ENCODE results near the gene RUNX1. TPM values are rescaled to one million over a fixed set of nuclear protein-coding genes. Genes with fewer than 3 reads are reported as not detected.

The RUNX1 gene
- total and polyA plus RNA-seq, 2 donors (not counting 3 experiments of a cell fraction or from before 2014, with no cell fraction given), result 4.6 to 17.9 TPM

DNA sequence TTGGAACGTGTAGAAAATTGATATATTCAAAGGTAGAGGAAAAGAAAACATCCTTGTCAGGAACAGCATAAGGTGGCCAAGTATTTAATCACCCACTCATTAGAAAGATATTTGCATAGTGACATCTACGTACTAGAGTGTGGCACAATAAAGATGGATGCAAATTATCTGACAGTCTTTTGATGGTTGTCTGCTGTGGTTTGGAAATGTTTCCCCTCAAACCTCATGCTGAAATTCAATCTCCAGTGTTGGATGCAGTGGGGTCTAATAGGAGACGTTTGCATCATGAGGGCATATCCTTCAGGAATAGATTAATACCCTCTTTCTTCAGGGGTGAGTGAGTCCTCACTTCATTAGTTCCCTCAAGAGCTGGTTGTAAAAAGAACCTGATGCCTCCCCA is 34.1 kb upstream of the RUNX1 start:
- H3K27me3 ChIP-seq (ENCODE audit: control insufficient read depth in 2 of 2, insufficient read depth in 2 of 2, low read length in 2 of 2), result no peaks in the 10 kb centered on the region
- no peak overlapping the region for H3K9ac ChIP-seq (replicated peaks; ENCODE audit: extremely low read depth, insufficient read depth, low read length)
- dilution Hi-C loops (cut with MboI; ENCODE audit: extremely low pct_ligation_motif_present, low sequenced_read_pairs) (no loop called here), intact Hi-C loops (cut with micrococcal nuclease) (no loop called here)
- no peaks in the 10 kb centered on the region for H3K36me3 ChIP-seq (ENCODE audit: control insufficient read depth in 2 of 2, extremely low read depth in 1 of 2, insufficient read depth in 2 of 2, low read length in 2 of 2)
- FAIRE-seq, result no peak
- BruUV-seq (replicated peaks), result no TSS peak
- no peak overlapping the region for H3K4me3 ChIP-seq (replicated peaks in 1 of 3; ENCODE audit: insufficient read depth in 1 of 3, low read depth in 1 of 3, low read length in 3 of 3)
- ChIA-PET CTCF (no interaction called here), POLR2A (no interaction called here)
- H4K20me1 ChIP-seq (replicated peaks; ENCODE audit: control insufficient read depth, extremely low read depth, insufficient read depth, low read length), result no peaks in the 10 kb centered on the region
- H2AFZ ChIP-seq (ENCODE audit: low read depth, low read length), result no peak overlapping the region
- no peak for DNase-seq (ENCODE audit: low read depth, low spot score)
- H3K79me2 ChIP-seq (ENCODE audit: control insufficient read depth, insufficient read depth, low read length), result no peaks in the 10 kb centered on the region
- H3K27ac ChIP-seq (ENCODE audit: insufficient read depth, low read depth, low read length), result no peak overlapping the region
- no peak overlapping the region for H3K4me2 ChIP-seq (ENCODE audit: insufficient read depth, low read length)
- TF ChIP-seq GATA2 (IDR thresholded peaks at IDR 0.05; ENCODE audit: insufficient read depth, insufficient read length, low read depth, low read length) (no peak), MYC (IDR thresholded peaks at IDR 0.05; ENCODE audit: low read depth, low read length) (no peak), EZH2 (IDR thresholded peaks at IDR 0.05; ENCODE audit: borderline replicate concordance, low read depth, low read length, severe bottlenecking) (no peak), JUN (IDR thresholded peaks at IDR 0.05; ENCODE audit: borderline replicate concordance, insufficient read depth, insufficient read length, low read depth) (no peak)
- TF ChIP-seq, protein P1, sequence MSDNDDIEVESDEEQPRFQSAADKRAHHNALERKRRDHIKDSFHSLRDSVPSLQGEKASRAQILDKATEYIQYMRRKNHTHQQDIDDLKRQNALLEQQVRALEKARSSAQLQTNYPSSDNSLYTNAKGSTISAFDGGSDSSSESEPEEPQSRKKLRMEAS (IDR thresholded peaks at IDR 0.05; ENCODE audit: insufficient read depth, insufficient read length), result no peak
- H3K4me1 ChIP-seq (ENCODE audit: control insufficient read depth, extremely low read depth, insufficient read depth, low read length), result peaks cover 25% of the 10 kb centered on the region
- no peaks in the 10 kb centered on the region for H3K9me3 ChIP-seq (replicated peaks; ENCODE audit: control insufficient read depth, insufficient read depth, low read length)
- H3K9me1 ChIP-seq (replicated peaks; ENCODE audit: control insufficient read depth, extremely low read depth, insufficient read depth, low read length), result no peaks in the 10 kb centered on the region

DNA sequence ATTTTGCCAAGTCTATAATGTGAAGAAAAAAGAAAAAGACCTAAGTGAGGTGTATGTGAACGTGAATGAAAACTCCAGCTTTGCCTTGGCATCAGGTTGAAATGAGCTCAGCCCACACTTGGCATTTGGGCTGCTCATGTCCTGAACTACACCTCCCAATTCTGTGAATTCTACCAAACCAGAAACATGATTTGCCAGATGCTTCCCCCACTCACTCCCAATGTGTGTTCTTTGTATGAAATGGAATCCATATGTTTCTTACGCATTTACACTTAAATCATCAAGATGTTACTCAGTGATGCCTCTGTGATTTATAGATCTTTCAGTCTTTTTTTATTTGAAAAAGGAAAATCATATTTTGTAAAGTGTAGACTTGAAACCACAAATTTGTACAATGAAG is 32.8 kb upstream of the RUNX1 start:
- no peak overlapping the region for H2AFZ ChIP-seq (ENCODE audit: low read depth, low read length)

More for the DNA sequence above, 32.8 kb upstream of the RUNX1 start:
- TF ChIP-seq MYC (IDR thresholded peaks at IDR 0.05; ENCODE audit: low read depth, low read length) (no peak), FOS (IDR thresholded peaks at IDR 0.05; ENCODE audit: borderline replicate concordance, insufficient read depth, low read length) (no peak), JUN (IDR thresholded peaks at IDR 0.05; ENCODE audit: borderline replicate concordance, insufficient read depth, insufficient read length, low read depth) (no peak), POLR2AphosphoS5 (IDR thresholded peaks at IDR 0.05; ENCODE audit: insufficient read depth, low read depth, low read length) (no peak), POLR2A (IDR thresholded peaks at IDR 0.05; ENCODE audit: low read depth, low read length) (no peak), GATA2 (IDR thresholded peaks at IDR 0.05; ENCODE audit: insufficient read depth, insufficient read length, low read depth, low read length) (no peak), EZH2 (IDR thresholded peaks at IDR 0.05; ENCODE audit: borderline replicate concordance, low read depth, low read length, severe bottlenecking) (no peak)
- TF ChIP-seq, protein P1 (IDR thresholded peaks at IDR 0.05; ENCODE audit: insufficient read depth, insufficient read length), result no peak
- TF ChIP-seq, protein P2, sequence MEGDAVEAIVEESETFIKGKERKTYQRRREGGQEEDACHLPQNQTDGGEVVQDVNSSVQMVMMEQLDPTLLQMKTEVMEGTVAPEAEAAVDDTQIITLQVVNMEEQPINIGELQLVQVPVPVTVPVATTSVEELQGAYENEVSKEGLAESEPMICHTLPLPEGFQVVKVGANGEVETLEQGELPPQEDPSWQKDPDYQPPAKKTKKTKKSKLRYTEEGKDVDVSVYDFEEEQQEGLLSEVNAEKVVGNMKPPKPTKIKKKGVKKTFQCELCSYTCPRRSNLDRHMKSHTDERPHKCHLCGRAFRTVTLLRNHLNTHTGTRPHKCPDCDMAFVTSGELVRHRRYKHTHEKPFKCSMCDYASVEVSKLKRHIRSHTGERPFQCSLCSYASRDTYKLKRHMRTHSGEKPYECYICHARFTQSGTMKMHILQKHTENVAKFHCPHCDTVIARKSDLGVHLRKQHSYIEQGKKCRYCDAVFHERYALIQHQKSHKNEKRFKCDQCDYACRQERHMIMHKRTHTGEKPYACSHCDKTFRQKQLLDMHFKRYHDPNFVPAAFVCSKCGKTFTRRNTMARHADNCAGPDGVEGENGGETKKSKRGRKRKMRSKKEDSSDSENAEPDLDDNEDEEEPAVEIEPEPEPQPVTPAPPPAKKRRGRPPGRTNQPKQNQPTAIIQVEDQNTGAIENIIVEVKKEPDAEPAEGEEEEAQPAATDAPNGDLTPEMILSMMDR (IDR thresholded peaks at IDR 0.05; ENCODE audit: extremely low read depth in 1 of 2, insufficient read depth in 1 of 2, low read depth in 1 of 2, low read length in 2 of 2), result no peak
- no TSS peak for BruUV-seq (replicated peaks)
- CTCF ChIA-PET, result no interaction called here
- Histone ChIP-seq H3K4me3 (replicated peaks in 1 of 3; ENCODE audit: insufficient read depth in 1 of 3, low read depth in 1 of 3, low read length in 3 of 3) (no peak overlapping the region), H3K9me1 (replicated peaks; ENCODE audit: control insufficient read depth, extremely low read depth, insufficient read depth, low read length) (no peaks in the 10 kb centered on the region), H3K27ac (ENCODE audit: insufficient read depth, low read depth, low read length) (no peak overlapping the region), H3K4me1 (ENCODE audit: control insufficient read depth, extremely low read depth, insufficient read depth, low read length) (peaks cover 25% of the 10 kb centered on the region), H3K79me2 (ENCODE audit: control insufficient read depth, insufficient read depth, low read length) (no peaks in the 10 kb centered on the region), H4K20me1 (replicated peaks; ENCODE audit: control insufficient read depth, extremely low read depth, insufficient read depth, low read length) (no peaks in the 10 kb centered on the region), H3K27me3 (ENCODE audit: control insufficient read depth in 2 of 2, insufficient read depth in 2 of 2, low read length in 2 of 2) (no peaks in the 10 kb centered on the region), H3K36me3 (ENCODE audit: control insufficient read depth in 2 of 2, extremely low read depth in 1 of 2, insufficient read depth in 2 of 2, low read length in 2 of 2) (no peaks in the 10 kb centered on the region), H3K9me3 (replicated peaks; ENCODE audit: control insufficient read depth, insufficient read depth, low read length) (no peaks in the 10 kb centered on the region), H3K9ac (replicated peaks; ENCODE audit: extremely low read depth, insufficient read depth, low read length) (no peak overlapping the region), H3K4me2 (ENCODE audit: insufficient read depth, low read length) (no peak overlapping the region)
- POLR2A ChIA-PET, result no interaction called here
- dilution Hi-C loops (cut with MboI; ENCODE audit: extremely low pct_ligation_motif_present, low sequenced_read_pairs) (no loop called here), intact Hi-C loops (cut with micrococcal nuclease) (no loop called here)
- no peak for DNase-seq (ENCODE audit: low read depth, low spot score)
- FAIRE-seq, result no peak

Data from endothelial cell of umbilical vein (primary cell).